ENCODE data around the gene ERCC6L2.

The ERCC6L2 gene

DNA sequence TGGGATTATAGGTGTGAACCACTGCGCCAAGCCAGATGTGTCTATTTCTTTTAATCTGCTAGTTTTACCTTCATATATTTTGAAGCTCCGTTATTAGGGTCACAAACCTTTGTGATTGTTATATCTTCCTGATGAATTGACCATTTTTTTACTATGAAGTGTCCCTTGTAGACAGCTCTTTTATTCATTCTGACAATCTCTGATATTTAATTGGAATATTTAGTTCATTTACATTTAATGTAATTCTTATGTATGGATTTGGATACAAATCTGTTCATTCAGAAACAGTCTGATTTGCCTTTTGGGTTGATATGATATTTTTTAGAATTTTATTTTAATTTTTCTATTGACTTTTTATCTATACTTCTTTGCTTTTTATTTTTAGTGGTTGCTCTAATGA, 17.2 kb downstream of the ERCC6L2 start:
- DNase-seq (ENCODE audit: low read depth): no peak
- TF ChIP-seq, protein P1, sequence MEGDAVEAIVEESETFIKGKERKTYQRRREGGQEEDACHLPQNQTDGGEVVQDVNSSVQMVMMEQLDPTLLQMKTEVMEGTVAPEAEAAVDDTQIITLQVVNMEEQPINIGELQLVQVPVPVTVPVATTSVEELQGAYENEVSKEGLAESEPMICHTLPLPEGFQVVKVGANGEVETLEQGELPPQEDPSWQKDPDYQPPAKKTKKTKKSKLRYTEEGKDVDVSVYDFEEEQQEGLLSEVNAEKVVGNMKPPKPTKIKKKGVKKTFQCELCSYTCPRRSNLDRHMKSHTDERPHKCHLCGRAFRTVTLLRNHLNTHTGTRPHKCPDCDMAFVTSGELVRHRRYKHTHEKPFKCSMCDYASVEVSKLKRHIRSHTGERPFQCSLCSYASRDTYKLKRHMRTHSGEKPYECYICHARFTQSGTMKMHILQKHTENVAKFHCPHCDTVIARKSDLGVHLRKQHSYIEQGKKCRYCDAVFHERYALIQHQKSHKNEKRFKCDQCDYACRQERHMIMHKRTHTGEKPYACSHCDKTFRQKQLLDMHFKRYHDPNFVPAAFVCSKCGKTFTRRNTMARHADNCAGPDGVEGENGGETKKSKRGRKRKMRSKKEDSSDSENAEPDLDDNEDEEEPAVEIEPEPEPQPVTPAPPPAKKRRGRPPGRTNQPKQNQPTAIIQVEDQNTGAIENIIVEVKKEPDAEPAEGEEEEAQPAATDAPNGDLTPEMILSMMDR (conservative IDR thresholded peaks at IDR 0.05; ENCODE audit: low read length): no peak
- H3K4me3 ChIP-seq (ENCODE audit: low read length): no peak overlapping the region

DNA sequence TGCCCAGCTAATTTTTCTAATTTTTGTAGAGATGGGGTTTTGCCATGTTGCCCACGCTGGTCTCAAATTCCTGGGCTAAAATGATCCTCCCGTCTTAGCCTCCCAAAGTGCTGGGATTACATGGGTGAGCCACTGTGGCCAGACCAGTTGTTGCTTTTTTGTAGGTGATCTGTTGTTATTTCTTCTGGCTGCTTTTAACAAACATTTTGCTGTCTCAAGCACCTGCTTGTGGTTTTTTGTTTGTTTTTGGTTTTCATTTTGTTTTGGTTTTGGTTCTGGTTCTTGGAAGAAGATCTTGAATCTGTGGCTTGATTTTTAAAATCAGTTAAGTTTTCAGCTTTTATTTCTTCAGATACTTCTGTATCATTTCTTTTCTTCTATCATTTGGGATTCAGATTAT, 21.1 kb downstream of the ERCC6L2 start:
- no peak overlapping the region for H3K4me3 ChIP-seq (ENCODE audit: low read length)
- TF ChIP-seq, protein P1 (conservative IDR thresholded peaks at IDR 0.05; ENCODE audit: low read length): no peak
- DNase-seq (ENCODE audit: low read depth): no peak

- TF ChIP-seq, protein P1 (conservative IDR thresholded peaks at IDR 0.05; ENCODE audit: low read length): no peak
- H3K4me3 ChIP-seq (ENCODE audit: low read length): no peak overlapping the region
- no peak for DNase-seq (ENCODE audit: low read depth)
These were observed 26.0 kb downstream of the ERCC6L2 start for GRCh38 chr9:95901506-95901905.

GRCh38 chr9:95903398-95903797, 27.9 kb downstream of the ERCC6L2 start:
- DNase-seq (ENCODE audit: low read depth): no peak
- H3K4me3 ChIP-seq (ENCODE audit: low read length): no peak overlapping the region
- TF ChIP-seq, protein P1 (conservative IDR thresholded peaks at IDR 0.05; ENCODE audit: low read length): no peak

DNA sequence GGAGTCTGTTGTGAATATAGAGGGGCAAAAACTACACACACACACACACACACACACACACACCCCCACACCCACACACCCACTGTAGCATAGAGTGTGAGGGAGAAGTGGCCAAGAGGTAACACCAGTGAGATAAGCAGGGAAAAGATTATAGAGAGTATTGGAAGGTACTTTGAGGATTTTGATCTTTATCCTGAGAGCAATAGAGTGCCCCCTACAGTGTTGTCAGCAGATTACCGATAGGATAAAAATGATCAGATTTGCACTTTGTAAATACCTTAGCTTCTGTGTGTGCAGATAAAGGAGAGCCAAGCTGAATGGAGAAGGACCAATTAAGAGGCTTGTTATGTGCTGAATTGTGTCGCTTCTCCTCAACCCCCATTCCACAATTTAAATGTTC, 32.3 kb downstream of the ERCC6L2 start:
- TF ChIP-seq, protein P1 (conservative IDR thresholded peaks at IDR 0.05; ENCODE audit: low read length): peak; percentile 29; the same call in 1 of the 2 replicates
- no peak overlapping the region for H3K4me3 ChIP-seq (ENCODE audit: low read length)
- DNase-seq (ENCODE audit: low read depth): no peak

DNA sequence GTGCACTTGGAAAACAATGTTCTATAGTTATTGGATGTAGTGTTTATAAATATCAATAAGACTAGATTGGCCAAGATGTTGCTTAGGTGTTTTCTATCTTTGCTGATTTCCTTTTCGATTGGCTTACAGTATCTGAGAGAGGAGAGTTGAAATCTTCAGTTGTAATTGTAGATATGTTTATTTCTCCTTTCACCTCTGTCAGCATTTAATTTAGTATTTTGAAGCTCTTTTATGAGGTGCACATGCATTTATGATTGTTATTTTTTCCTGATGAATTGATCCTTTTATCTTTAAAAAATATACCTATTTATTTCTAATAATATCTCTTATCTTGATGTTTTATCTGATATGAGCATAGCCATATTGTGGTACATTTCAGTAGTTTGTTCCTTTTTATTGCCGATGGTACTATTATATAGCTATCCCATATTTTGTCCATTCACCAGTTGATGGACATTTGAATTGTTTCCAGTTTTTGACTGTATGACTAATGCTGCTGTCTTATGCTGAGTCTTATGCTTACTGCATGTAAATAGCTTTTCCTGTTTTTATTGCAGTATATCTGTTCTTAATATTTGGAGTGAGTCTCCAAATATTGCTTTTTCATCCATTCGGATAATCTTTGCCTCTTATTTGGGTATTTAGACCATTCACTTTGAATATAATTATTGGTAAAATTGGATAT, 34.7 kb downstream of the ERCC6L2 start:
- TF ChIP-seq, protein P1 (conservative IDR thresholded peaks at IDR 0.05; ENCODE audit: low read length): no peak
- H3K4me3 ChIP-seq (ENCODE audit: low read length): no peak overlapping the region
- no peak for DNase-seq (ENCODE audit: low read depth)

GRCh38 chr9:95910770-95911340, 35.4 kb downstream of the ERCC6L2 start:
- TF ChIP-seq, protein P1 (conservative IDR thresholded peaks at IDR 0.05; ENCODE audit: low read length): no peak
- no peak for DNase-seq (ENCODE audit: low read depth)
- no peak overlapping the region for H3K4me3 ChIP-seq (ENCODE audit: low read length)

Measured in AG10803 (cell line).